Left colon (tissue), 2 donors: ENCODE measurements around the gene CERKL. TPM values are rescaled to one million over a fixed set of nuclear protein-coding genes. Genes with fewer than 3 reads are reported as not detected.

ENCODE experiments used
- ATAC-seq: fragments of 200-7000 bp; cut with Tn5 transposase; one replicate; pipeline ENCODE4 v1.9.1; 2020; ENCODE audit warnings: mild to moderate bottlenecking, moderate library complexity
- DNase-seq, 2 donors: peaks; one replicate each; pipeline ENCODE4 v3.0.0-alpha.2; 2020
- intact Hi-C, 2 donors: fragments of 100-400 bp; cut with DNase I in 1 of 2; cut with micrococcal nuclease in 1 of 2; formaldehyde crosslinking; loops; one replicate each; pipeline versions ENCODE4 v1.11.2 to v1.14.0; 2022; cut with DNase I, micrococcal nuclease
- total RNA-seq, 2 donors: library from RNA; stranded (reverse); fragmentation: NEBNext Ultra II Directional; extraction: Animal tissue kit (Norgen Biotek cat#: 25700); gene quantifications; one replicate each; pipeline ENCODE4 v1.2.1, GENCODE V29; 2021
- donor health status: DM: no; HTN: no; CAD: no.
- donor health status: DM: yes; HTN: yes; CAD: no.

The CERKL gene
- total RNA-seq, 2 donors from 2014 or later, result 0.31 TPM; not detected in 1

DNA sequence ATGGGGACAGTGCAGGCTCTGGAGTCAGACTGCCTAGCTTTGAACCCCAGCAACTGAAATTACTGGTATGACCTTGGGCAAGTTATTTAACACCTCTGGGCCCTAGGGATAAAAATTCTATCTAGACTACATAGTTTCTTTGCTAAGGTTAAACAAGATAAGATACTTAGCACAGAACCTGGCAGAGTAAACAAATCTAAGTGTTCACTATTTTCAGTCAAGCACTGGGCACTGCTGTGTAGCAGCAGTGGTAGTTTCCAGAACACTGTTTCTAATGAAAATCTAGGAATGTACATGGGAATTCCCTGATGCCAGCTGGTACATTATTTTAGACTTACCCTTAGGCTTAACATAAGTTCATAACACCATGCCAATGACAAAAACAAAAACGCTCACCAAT is 17.2 kb downstream of the CERKL start:
- intact Hi-C loops, result no loop called here
- ATAC-seq, result no peak

GRCh38 chr2:181632733-181633401 is 24.0 kb downstream of the CERKL start:
- ATAC-seq (no peak), DNase-seq (no peak)
- intact Hi-C loops, result no loop called here

More for the DNA sequence above, 17.2 kb downstream of the CERKL start:
- DNase-seq, result no peak

GRCh38 chr2:181628590-181629585 is 28.0 kb downstream of the CERKL start:
- DNase-seq (no peak), ATAC-seq (no peak)
- intact Hi-C loops, result no loop called here

- intact Hi-C loops, result no loop called here
- DNase-seq (no peak), ATAC-seq (no peak)
Observed at GRCh38 chr2:181627545-181627944, 29.4 kb downstream of the CERKL start.

- ATAC-seq (no peak), DNase-seq (no peak)
- intact Hi-C loops, result no loop called here
Observed at GRCh38 chr2:181626671-181627070, 30.2 kb downstream of the CERKL start.

DNA sequence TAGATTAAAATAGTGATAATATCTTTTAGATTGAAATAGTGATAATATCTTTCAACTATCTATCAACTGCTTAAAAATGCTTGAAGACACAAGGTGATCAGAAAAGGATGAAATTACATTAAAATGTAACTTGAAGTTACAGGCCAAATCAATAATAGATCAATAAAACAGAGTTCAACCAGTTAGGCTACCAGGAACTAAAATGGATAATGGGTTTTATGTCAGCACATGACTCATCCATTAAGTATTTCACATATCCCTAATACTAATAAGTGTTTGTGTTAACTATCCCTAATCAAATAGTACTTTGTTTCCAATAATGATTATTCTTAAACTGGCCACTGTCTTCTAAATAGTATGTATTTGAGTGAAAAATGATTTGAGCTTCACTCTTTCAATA is 33.7 kb downstream of the CERKL start:
- ATAC-seq (no peak), DNase-seq (no peak)
- intact Hi-C loops, result no loop called here

GRCh38 chr2:181621779-181622490 is 35.0 kb downstream of the CERKL start:
- ATAC-seq (no peak), DNase-seq (no peak)
- intact Hi-C loops, result no loop called here

DNA sequence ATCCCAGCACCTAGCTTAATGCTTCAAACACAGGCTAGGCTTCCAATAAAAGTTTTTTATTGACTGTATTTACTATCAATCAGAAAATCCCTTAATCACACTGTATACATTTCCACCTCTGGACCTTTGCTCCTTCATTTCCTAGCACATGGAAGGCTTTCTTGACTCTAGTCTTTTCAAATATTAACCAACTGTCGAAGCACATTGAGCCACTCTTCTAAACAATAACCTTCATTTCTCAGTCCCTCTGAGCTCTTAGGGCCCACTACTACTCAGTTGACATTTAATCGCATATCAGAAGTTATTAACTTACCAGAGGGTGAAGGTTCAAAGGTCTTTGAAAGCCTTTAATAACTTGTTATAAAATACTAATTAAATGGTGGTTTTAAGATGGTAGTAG is 37.4 kb downstream of the CERKL start:
- intact Hi-C loops, result no loop called here
- DNase-seq (no peak), ATAC-seq (no peak)

- ATAC-seq, result no peak
- no peak for DNase-seq
- intact Hi-C loops, result no loop called here
Observed at GRCh38 chr2:181616715-181617114, 40.2 kb downstream of the CERKL start.

- DNase-seq (no peak), ATAC-seq (no peak)
- intact Hi-C loops, result no loop called here
Observed at GRCh38 chr2:181614874-181615638, 41.8 kb downstream of the CERKL start.

GRCh38 chr2:181613241-181613640 is 43.7 kb downstream of the CERKL start:
- no peak for DNase-seq
- no peak for ATAC-seq
- intact Hi-C loops, result no loop called here

DNA sequence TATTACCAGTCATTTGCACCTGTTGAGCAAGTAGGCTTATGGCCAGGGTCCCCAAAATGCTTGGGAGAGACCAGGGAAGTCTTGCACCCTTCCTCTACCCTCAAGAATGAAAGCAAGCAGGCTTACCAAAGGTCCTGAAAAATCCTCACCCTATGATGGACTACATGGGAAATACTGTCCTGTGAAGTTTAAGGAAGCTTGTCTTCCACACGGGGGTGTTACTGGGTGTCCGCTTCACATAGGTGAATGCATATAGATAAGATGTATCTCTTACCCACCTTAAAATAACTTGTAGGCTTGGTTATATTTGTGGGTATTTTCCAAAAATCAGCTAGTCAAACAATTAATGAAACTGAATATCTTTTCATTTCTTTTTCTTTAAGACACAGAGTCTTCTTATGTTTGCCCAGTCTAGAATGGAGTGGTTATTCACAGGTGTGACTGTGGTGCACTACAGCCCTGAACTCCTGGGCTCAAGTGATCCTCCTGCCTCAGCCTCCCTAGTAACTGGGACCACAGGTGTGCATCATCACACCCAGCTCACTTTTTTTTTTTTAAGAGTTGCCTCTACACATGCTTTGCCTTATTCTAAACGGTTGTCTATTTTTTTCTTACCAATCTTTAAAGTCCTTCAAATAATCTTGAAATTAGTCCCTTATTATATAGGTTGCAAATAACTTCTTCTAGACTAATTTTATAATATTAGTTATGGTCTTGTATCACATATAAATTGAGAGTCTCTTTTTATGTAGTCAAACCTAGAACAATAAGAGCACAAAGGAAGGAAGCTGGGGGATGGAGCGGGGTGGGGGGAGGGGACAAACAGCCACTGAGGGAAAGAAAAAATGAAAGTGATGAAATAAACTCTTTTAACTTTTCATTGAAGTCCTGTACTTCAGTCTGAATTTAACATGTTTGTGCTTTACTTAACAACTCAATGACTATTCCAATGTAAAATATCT is 49.0 kb downstream of the CERKL start:
- ATAC-seq, result no peak
- intact Hi-C loops, result no loop called here
- DNase-seq, result no peak

DNA sequence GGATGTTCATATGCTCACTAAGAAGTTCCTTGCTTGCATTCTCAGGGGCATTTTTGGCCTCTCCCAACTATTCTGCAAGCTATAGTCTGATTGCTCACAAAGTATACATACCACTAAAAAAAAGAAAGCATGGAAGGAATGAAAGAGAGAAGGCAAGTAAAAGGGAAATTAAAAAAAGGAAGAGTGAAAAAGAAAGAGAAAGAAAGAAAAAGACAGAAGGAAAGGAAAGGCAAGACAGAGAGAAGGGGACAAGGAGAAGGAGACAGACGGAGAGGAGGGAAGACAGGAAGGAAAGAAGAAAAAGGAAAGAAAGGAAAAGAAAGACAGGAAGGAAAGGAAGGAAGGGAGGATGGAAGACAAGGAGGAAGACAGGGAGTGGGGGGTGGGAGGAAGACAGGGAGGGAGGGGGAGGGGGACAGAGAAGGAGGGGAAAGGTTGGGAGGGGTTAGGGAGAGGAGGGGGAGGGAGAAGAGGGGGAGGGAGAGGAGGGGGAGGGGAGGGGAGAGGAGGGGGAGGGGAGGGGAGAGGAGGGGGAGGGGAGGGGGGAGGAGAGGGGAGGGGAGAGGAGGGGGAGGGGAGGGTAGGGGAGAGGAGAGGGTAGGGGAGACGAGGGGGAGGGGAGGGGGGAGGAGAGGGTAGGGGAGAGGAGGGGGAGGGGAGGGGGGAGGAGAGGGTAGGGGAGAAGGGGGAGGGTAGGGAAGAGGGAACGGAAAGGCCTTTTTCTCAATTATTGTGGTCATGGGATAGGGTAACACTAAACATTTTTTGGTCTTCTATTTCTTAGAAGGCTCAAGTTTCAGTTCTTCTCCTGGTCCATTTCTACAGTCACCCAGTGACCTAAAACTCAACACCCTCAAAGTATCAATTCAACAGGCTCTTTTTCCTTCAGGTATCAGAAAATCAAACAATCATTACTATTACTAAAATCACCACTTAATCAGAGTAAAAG is 50.7 kb downstream of the CERKL start:
- intact Hi-C loops, result no loop called here
- DNase-seq (no peak), ATAC-seq (no peak)

DNA sequence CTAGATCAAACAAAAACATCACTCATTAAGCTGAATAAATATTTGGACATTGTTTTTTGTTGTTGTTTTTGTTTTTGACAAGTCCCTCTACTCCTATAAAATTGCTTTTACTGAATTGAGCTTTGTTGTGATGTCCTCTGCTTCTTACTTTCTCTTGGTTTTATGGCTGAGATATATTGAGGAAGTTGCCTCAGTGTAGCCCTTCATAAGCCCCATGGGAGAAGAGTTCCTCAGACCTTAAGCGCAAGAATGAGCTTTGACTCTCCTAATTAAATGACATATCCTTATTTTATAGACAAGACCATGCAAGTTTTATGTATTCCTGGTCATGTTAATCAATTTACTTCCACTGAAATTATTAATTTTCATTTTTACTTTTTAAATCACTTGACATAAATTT is 54.9 kb downstream of the CERKL start:
- ATAC-seq, result no peak
- intact Hi-C loops, result no loop called here
- DNase-seq, result no peak

DNA sequence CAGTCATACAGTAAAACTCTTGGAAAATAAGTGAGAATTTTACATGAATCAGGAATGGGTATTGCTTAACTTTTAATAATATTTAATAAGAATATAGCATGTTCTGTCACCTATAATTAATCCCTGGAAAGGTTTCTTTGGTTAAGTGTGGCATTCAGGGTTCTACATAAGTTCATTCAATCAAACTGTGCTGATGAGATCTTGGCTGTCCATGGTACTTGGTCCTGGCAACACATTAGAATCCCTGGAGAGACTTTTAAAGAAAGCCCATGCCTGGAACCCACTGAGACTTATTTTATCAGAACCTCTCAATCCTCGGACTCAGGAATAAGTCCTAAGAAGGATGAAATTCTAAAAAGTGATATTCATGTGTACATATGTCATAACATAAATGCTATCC is 60.3 kb downstream of the CERKL start:
- intact Hi-C loops, result no loop called here
- DNase-seq (no peak), ATAC-seq (no peak)

DNA sequence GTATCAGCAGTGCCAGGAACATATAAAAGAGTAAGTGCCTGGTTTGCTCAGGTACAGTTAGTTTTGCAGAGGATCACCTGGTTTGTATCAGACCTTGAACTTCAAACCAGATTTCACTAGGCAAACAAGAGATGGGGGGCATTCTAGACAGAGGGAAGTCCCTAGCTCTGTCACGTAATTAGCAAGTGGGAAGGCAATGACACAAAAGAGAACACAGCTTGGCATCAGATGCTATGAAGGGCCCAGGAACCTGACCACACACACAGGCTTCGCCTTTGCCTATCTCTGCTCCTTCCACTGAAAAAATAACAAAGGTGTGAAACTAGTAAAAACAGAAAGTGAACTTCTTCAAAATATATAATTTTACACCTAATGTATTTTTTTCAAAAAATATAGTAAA is 62.6 kb downstream of the CERKL start:
- intact Hi-C loops, result no loop called here

GRCh38 chr2:181589779-181590178 is 67.1 kb downstream of the CERKL start:
- DNase-seq, result no peak
- ATAC-seq, result no peak
- intact Hi-C loops, result no loop called here

More for the DNA sequence above, 62.6 kb downstream of the CERKL start:
- no peak for DNase-seq
- ATAC-seq, result no peak
